DND-41 (cell line): ENCODE data around the gene VPS13A.

ENCODE experiments used
- CTCF ChIP-seq: IDR thresholded peaks from 2 replicates; pipeline ENCODE4 v1.5.1; 2012; ENCODE audit warnings: borderline replicate concordance, low read length, moderate library complexity, mild to moderate bottlenecking; ENCODE audit not compliant: poor library complexity, severe bottlenecking; ENCODE audit errors: extremely low read depth
- EZH2 ChIP-seq: IDR thresholded peaks from 3 replicates; pipeline ENCODE4 v1.6.1; 2012; ENCODE audit warnings: borderline replicate concordance, low read depth, mild to moderate bottlenecking, moderate library complexity, low read length, inconsistent platforms; ENCODE audit not compliant: severe bottlenecking

- no peak for TF ChIP-seq CTCF
- no peak for TF ChIP-seq EZH2
Measured at GRCh38 chr9:77175151-77175550, 2.2 kb upstream of the VPS13A start.
